PC-3 (cell line): ENCODE results near the gene SFMBT2.

Experiments
- EZH2 ChIP-seq: fragments of 300-600 bp; sonication (generic); IDR thresholded peaks from one replicate; pipeline ENCODE4 v1.6.1; 2017; ENCODE audit warnings: antibody characterized with exemption, mild to moderate bottlenecking, low read length; ENCODE audit not compliant: unreplicated experiment
- EZH2phosphoT487 ChIP-seq: fragments of 300-600 bp; sonication (generic); IDR thresholded peaks from 2 replicates; pipeline ENCODE4 v1.6.1; 2018; ENCODE audit warnings: mild to moderate bottlenecking, antibody characterized with exemption, low read length, borderline replicate concordance
- TF ChIP-seq, protein P1 (sequence below): fragments of 300-600 bp; sonication (generic); conservative IDR thresholded peaks from 2 replicates; pipeline ENCODE4 v1.5.1; 2017; ENCODE audit warnings: antibody characterized with exemption, low read depth, mild to moderate bottlenecking, low read length

DNA sequence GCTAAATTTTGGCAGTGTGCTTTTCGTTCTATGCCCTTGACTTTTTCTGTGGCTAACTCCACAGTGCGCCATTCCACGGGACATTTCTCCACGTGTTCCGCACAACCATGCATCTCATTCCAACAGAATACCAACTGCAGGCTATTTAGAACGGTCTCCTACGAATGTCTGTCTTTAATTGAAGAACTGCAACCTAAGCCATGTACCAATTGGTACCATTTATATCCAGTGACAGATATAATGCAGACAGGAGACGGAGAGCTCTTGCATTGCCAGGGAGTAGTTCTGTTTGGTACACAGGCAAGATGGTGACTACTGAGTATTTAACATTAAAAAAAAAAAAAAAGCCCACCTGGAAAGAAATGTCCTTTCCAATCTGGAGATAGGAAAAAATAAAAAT is 9.1 kb downstream of the SFMBT2 start:
- TF ChIP-seq, protein P1, sequence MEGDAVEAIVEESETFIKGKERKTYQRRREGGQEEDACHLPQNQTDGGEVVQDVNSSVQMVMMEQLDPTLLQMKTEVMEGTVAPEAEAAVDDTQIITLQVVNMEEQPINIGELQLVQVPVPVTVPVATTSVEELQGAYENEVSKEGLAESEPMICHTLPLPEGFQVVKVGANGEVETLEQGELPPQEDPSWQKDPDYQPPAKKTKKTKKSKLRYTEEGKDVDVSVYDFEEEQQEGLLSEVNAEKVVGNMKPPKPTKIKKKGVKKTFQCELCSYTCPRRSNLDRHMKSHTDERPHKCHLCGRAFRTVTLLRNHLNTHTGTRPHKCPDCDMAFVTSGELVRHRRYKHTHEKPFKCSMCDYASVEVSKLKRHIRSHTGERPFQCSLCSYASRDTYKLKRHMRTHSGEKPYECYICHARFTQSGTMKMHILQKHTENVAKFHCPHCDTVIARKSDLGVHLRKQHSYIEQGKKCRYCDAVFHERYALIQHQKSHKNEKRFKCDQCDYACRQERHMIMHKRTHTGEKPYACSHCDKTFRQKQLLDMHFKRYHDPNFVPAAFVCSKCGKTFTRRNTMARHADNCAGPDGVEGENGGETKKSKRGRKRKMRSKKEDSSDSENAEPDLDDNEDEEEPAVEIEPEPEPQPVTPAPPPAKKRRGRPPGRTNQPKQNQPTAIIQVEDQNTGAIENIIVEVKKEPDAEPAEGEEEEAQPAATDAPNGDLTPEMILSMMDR, result no peak
- TF ChIP-seq EZH2 (no peak), EZH2phosphoT487 (no peak)
